A549 (cell line): ENCODE results near the gene PPM1H. TPM values are rescaled to one million over a fixed set of nuclear protein-coding genes. Genes with fewer than 3 reads are reported as not detected.

Experiments used
- ATAC-seq, 2 experiments: fragments of 200-7000 bp in 1 of 2; fragments of >200 bp in 1 of 2; cut with Nextera tagmentation in 1 of 2; cut with Tn5 transposase in 1 of 2; 3 replicates each; pipeline versions ENCODE4 v1.8.0 to v1.9.1; 2018 to 2020; ENCODE audit warnings: mild to moderate bottlenecking in 1 of 2, moderate library complexity in 1 of 2
- CTCF ChIA-PET: fragments of 300-600 bp; sonication (Branson Sonifier 250); formaldehyde crosslinking; extraction: SDS; loops from one replicate; lab custom pipeline; 2021; ENCODE audit warnings: antibody characterized with exemption, inconsistent platforms; lab: Yijun Ruan, JAX
- POLR2A ChIA-PET: fragments of 350-600 bp; formaldehyde crosslinking; extraction: SDS; loops from one replicate; lab custom pipeline; 2021; ENCODE audit warnings: antibody characterized with exemption, inconsistent platforms; lab: Yijun Ruan, JAX
- DNase-seq, 2 experiments: peaks; one replicate each; pipeline versions ENCODE4 v3.0.0 to v3.0.0-alpha.2; 2011 to 2016; ENCODE audit warnings: low read depth in 1 of 2, low spot score in 1 of 2
- FAIRE-seq: peaks from 2 replicates; lab custom pipeline; 2011; peaks lifted over from hg19 to GRCh38; lab: Jason Lieb, UNC
- H3K27ac ChIP-seq, 2 experiments: fragments of >200 bp; sonication (Bioruptor Twin); formaldehyde crosslinking; 3 replicates each; pipeline ENCODE4 v1.5.1; 2016 to 2017
- H3K4me1 ChIP-seq: fragments of >200 bp; sonication (Bioruptor Twin); formaldehyde crosslinking; 3 replicates; pipeline ENCODE4 v1.6.1; 2016
- H3K4me2 ChIP-seq: fragments of >200 bp; sonication (Bioruptor Twin); formaldehyde crosslinking; 3 replicates; pipeline ENCODE4 v1.6.1; 2016
- H3K4me3 ChIP-seq: fragments of >200 bp; sonication (Bioruptor Twin); formaldehyde crosslinking; 3 replicates; pipeline ENCODE4 v1.5.1; 2016
- H3K9me3 ChIP-seq: fragments of >200 bp; sonication (Bioruptor Twin); formaldehyde crosslinking; 3 replicates; pipeline ENCODE4 v1.6.1; 2016
- CEBPB ChIP-seq, 2 experiments: fragments of >200 bp in 1 of 2; sonication (Bioruptor Twin) in 1 of 2; formaldehyde crosslinking in 1 of 2; IDR thresholded peaks; 2 replicates each; pipeline ENCODE4 v1.6.1; 2012 to 2016
- CHD4 ChIP-seq: fragments of 200-600 bp; sonication (generic); IDR thresholded peaks from 2 replicates; pipeline ENCODE4 v1.6.1; 2016; ENCODE audit warnings: antibody characterized with exemption, mild to moderate bottlenecking, borderline replicate concordance
- FOSL2 ChIP-seq, 2 experiments: fragments of 450-650 bp in 1 of 2; fragments of >200 bp in 1 of 2; sonication (Bioruptor Twin) in 1 of 2; formaldehyde crosslinking; IDR thresholded peaks; 2 replicates each; pipeline versions ENCODE4 v1.5.0 to v1.6.1; 2016 to 2020; ENCODE audit warnings: mild to moderate bottlenecking in 1 of 2, moderate library complexity in 1 of 2
- FOXS1 ChIP-seq: fragments of 250-450 bp; sonication (Bioruptor Pico); IDR thresholded peaks from 2 replicates; pipeline ENCODE4 v1.5.0; 2020; ENCODE audit warnings: mild to moderate bottlenecking, moderate library complexity
- HEYL ChIP-seq: fragments of 250-450 bp; sonication (Bioruptor Pico); IDR thresholded peaks from 2 replicates; pipeline ENCODE4 v1.8.0; 2021; ENCODE audit warnings: mild to moderate bottlenecking, moderate library complexity
- HOXB13 ChIP-seq: fragments of 250-450 bp; sonication (Bioruptor Pico); IDR thresholded peaks from 2 replicates; pipeline ENCODE4 v1.5.0; 2020; ENCODE audit warnings: low read depth, mild to moderate bottlenecking, moderate library complexity
- HOXB5 ChIP-seq: fragments of 250-450 bp; sonication (Bioruptor Pico); IDR thresholded peaks from 2 replicates; pipeline ENCODE4 v1.5.0; 2020; ENCODE audit warnings: mild to moderate bottlenecking, moderate library complexity
- MAFK ChIP-seq: fragments of 450-650 bp; IDR thresholded peaks from 2 replicates; pipeline ENCODE4 v1.6.1; 2014; ENCODE audit not compliant: partially characterized antibody
- NFE2L2 ChIP-seq: fragments of 150-350 bp; conservative IDR thresholded peaks from 2 replicates; pipeline ENCODE4 v1.6.1; 2014; ENCODE audit warnings: low read length
- PHF8 ChIP-seq: fragments of 200-600 bp; sonication (generic); IDR thresholded peaks from 2 replicates; pipeline ENCODE4 v1.6.1; 2016; ENCODE audit warnings: low read depth, mild to moderate bottlenecking, antibody characterized with exemption, moderate library complexity, borderline replicate concordance
- RARB ChIP-seq: fragments of 250-450 bp; sonication (Bioruptor Pico); IDR thresholded peaks from 2 replicates; pipeline ENCODE4 v1.8.0; 2021; ENCODE audit warnings: mild to moderate bottlenecking, moderate library complexity
- RNF2 ChIP-seq: fragments of 200-600 bp; sonication (generic); IDR thresholded peaks from 2 replicates; pipeline ENCODE4 v1.6.1; 2016; ENCODE audit warnings: low read depth, mild to moderate bottlenecking, antibody characterized with exemption, moderate library complexity, borderline replicate concordance
- SREBF2 ChIP-seq: fragments of 450-650 bp; IDR thresholded peaks from 2 replicates; pipeline ENCODE4 v1.6.1; 2014; ENCODE audit warnings: mild to moderate bottlenecking, moderate library complexity
- TFCP2L1 ChIP-seq: fragments of 250-450 bp; sonication (Bioruptor Pico); IDR thresholded peaks from 2 replicates; pipeline ENCODE4 v1.5.0; 2021; ENCODE audit warnings: mild to moderate bottlenecking
- ZSCAN20 ChIP-seq: fragments of 250-450 bp; sonication (Bioruptor Pico); IDR thresholded peaks from 2 replicates; pipeline ENCODE4 v1.8.0; 2022; ENCODE audit warnings: mild to moderate bottlenecking, moderate library complexity
- WGBS: methylation state at CpG from one replicate; pipeline ENCODE4 v1.1.6; 2017; ENCODE audit errors: missing lambda C conversion rate; 5-methylcytosine and 5-hydroxymethylcytosine counted together
- polyA plus RNA-seq, 4 experiments: library from polyadenylated mRNA; depleted of rRNA in 3 of 4; stranded (reverse); fragments of >200 nt; fragmentation: RNase III in 1 of 4; extraction: RNeasy Plus Mini Kit Qiagen cat#74134 plus additional on column Dnase treatment in 1 of 4; gene quantifications; 2 replicates in 3 of 4; 3 replicates in 1 of 4; pipeline ENCODE4 v1.2.3, GENCODE V29; 2011 to 2017
- TF ChIP-seq, protein P1 (sequence below): fragments of 450-650 bp; IDR thresholded peaks from 2 replicates; pipeline ENCODE4 v1.6.1; 2014; ENCODE audit warnings: antibody characterized with exemption
- TF ChIP-seq, protein P2 (sequence below): fragments of 200-600 bp; sonication (generic); IDR thresholded peaks from 2 replicates; pipeline ENCODE4 v1.6.1; 2016; ENCODE audit warnings: antibody characterized with exemption, mild to moderate bottlenecking, moderate library complexity
- TF ChIP-seq, protein P3 (sequence below): fragments of 250-450 bp; sonication (Bioruptor Pico); IDR thresholded peaks from 2 replicates; pipeline ENCODE4 v1.5.0; 2020; ENCODE audit warnings: low read depth, mild to moderate bottlenecking, moderate library complexity
- TF ChIP-seq, protein P4 (sequence below): IDR thresholded peaks from 2 replicates; pipeline ENCODE4 v1.6.1; 2012

PPM1H gene
- polyA plus RNA-seq, 2 of the 4 experiments (the other 2 are of a cell fraction), result 7.8 TPM

DNA sequence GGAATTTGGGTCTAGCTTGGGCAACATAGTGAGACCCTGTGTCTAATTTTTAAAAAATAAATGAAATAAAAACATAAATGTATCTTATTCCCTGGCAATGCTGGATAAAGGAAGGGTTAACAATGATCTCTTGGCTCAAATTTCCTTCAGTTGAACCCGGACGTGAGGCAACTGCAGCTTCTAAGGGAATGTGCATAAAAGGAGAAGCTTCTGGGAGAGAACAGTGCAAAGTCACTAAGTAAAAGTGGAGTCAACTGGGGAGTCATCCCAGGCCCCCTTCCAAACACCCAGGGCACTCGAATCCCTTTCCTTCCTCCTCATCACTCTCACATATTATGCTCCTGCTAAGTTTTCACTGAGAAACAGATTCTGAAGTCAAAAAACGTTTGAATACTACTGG is 147.3 kb downstream of the PPM1H start:
- ATAC-seq (no peak), DNase-seq (peak in 1 of 2 experiments; percentile 44), FAIRE-seq (no peak)
- Histone ChIP-seq H3K27ac (peak overlapping the region; percentile 91 to 94), H3K4me3 (no peak overlapping the region), H3K4me2 (peak overlapping the region; percentile 62), H3K4me1 (peaks cover 70% of the 10 kb centered on the region), H3K9me3 (no peaks in the 10 kb centered on the region)
- ChIA-PET POLR2A (interaction anchor here (1.4 to 2.6 kb wide), 3 partner anchors 56 to 184 kb away, joined by 4 to 34 read pairs (median 6); no protein-coding TSS in a partner anchor), CTCF (interaction anchor here (1.2 to 2.1 kb wide), 3 partner anchors 206 to 349 kb away, joined by 6 read pairs; no protein-coding TSS in a partner anchor)
- 13% methylated on average over 4 of the region's 4 CpGs for WGBS
- 0 out of 2 replicates have a peak, but pooled peaks have one; percentile 0 for TF ChIP-seq TFCP2L1 (CRISPR knock-in tag)
- TF ChIP-seq, protein P1, sequence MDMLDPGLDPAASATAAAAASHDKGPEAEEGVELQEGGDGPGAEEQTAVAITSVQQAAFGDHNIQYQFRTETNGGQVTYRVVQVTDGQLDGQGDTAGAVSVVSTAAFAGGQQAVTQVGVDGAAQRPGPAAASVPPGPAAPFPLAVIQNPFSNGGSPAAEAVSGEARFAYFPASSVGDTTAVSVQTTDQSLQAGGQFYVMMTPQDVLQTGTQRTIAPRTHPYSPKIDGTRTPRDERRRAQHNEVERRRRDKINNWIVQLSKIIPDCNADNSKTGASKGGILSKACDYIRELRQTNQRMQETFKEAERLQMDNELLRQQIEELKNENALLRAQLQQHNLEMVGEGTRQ, result no peak

DNA sequence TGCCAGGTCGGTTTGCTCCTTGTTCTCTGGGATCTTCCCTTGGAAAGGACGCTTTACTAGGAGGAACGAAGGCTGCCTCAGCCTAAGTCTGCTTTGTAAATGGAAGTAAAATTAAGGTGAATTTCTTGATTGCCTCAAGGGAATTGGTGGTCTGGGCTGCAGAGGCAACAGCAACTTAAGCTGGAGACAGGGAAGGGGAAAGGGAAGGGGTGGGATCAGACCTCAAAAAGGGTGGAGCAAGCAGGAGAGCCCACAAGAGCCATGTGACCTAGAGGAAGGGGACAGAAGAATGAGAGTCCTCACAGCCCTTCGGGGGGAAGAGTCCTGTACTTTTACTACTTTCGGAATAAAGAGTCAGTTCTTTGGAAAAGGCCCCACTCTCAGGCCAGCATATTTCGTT is 147.9 kb downstream of the PPM1H start:
- Histone ChIP-seq H3K9me3 (no peaks in the 10 kb centered on the region), H3K4me3 (no peak overlapping the region), H3K4me1 (peaks cover 70% of the 10 kb centered on the region), H3K27ac (peak overlapping the region; percentile 91 to 94), H3K4me2 (peak overlapping the region; percentile 62)
- CTCF ChIA-PET, result interaction anchor here (1.2 to 2.1 kb wide), 3 partner anchors 181 to 349 kb away, joined by 5 to 6 read pairs (median 6); no protein-coding TSS in a partner anchor
- FAIRE-seq (no peak), ATAC-seq (0 out of 6 replicates have a peak, but pooled peaks of 1 of the 2 experiments have one; percentile 6), DNase-seq (peak in 1 of 2 experiments; percentile 40)
- POLR2A ChIA-PET, result interaction anchor here (1.4 to 2.7 kb wide), 4 partner anchors 56 to 184 kb away, joined by 6 to 34 read pairs (median 20); no protein-coding TSS in a partner anchor
- TF ChIP-seq, protein P2, sequence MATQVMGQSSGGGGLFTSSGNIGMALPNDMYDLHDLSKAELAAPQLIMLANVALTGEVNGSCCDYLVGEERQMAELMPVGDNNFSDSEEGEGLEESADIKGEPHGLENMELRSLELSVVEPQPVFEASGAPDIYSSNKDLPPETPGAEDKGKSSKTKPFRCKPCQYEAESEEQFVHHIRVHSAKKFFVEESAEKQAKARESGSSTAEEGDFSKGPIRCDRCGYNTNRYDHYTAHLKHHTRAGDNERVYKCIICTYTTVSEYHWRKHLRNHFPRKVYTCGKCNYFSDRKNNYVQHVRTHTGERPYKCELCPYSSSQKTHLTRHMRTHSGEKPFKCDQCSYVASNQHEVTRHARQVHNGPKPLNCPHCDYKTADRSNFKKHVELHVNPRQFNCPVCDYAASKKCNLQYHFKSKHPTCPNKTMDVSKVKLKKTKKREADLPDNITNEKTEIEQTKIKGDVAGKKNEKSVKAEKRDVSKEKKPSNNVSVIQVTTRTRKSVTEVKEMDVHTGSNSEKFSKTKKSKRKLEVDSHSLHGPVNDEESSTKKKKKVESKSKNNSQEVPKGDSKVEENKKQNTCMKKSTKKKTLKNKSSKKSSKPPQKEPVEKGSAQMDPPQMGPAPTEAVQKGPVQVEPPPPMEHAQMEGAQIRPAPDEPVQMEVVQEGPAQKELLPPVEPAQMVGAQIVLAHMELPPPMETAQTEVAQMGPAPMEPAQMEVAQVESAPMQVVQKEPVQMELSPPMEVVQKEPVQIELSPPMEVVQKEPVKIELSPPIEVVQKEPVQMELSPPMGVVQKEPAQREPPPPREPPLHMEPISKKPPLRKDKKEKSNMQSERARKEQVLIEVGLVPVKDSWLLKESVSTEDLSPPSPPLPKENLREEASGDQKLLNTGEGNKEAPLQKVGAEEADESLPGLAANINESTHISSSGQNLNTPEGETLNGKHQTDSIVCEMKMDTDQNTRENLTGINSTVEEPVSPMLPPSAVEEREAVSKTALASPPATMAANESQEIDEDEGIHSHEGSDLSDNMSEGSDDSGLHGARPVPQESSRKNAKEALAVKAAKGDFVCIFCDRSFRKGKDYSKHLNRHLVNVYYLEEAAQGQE, result no peak
- TF ChIP-seq PHF8 (no peak), HOXB13 (no peak), FOSL2 (IDR thresholded peaks at IDR 0.05) (no peak), FOSL2 (CRISPR knock-in tag; IDR thresholded peaks at IDR 0.05) (no peak), CHD4 (no peak)
- TF ChIP-seq, protein P1, result peak; percentile 31; the same call in 1 of the 2 replicates
- 75% methylated on average over 6 of the region's 6 CpGs for whole genome bisulfite sequencing

DNA sequence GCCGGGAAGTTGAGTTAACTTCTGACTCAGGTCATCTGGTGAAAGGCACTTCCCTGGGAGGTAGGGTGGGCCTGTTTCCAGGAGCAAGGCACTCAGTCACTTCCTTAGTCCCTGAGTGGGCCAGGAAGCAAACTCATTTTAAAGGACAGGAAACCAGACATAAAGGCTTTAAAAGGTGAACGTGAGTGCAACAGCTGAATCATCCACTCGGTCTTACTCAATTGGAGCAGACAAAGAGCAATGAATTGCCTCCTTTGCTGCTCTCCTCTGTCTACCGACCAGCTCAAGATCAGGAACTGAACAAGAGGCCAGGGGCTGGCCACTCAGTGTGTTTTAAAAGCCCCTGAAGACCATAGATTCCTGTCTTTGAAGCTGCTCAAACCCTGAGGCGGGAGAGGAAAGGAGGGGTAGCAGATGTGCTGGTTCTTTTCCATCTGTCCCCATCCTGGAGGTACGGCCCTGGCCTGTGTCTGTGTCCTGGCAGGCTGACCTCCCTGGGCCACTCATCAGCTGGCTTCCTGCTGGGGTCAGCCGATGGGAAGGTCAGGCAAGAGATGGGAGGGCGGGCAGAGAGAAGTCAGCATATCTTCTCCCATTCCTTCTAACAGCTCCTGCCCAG is 148.9 kb downstream of the PPM1H start:
- peak; percentile 94 for FAIRE-seq
- DNase-seq, result peak; percentile 82 to 99
- peak overlapping the region; percentile 62 for H3K4me2 ChIP-seq
- no peaks in the 10 kb centered on the region for H3K9me3 ChIP-seq
- ChIA-PET POLR2A (interaction anchor here (0.5 to 2.7 kb wide), 15 partner anchors 9 to 1246 kb away, joined by 3 to 34 read pairs (median 4); partner anchors contain the start of genes MON2 and PPM1H), CTCF (interaction anchor here (0.6 to 2.1 kb wide), 8 partner anchors 9 to 205 kb away, joined by 3 to 9 read pairs (median 4); no protein-coding TSS in a partner anchor)
- ATAC-seq, result peak; percentile 93
- H3K27ac ChIP-seq, result peak overlapping the region; percentile 91 to 94
- 7% methylated on average over 8 of the region's 8 CpGs for WGBS
- H3K4me3 ChIP-seq, result no peak overlapping the region
- peaks cover 64% of the 10 kb centered on the region for H3K4me1 ChIP-seq
- TF ChIP-seq FOXS1 (CRISPR knock-in tag), result no peak
- TF ChIP-seq RARB (CRISPR knock-in tag), result peak; percentile 91
- TF ChIP-seq TFCP2L1 (CRISPR knock-in tag), result no peak
- TF ChIP-seq, protein P1, result no peak
- TF ChIP-seq CEBPB (IDR thresholded peaks at IDR 0.05), result peak; percentile 72 to 96
- TF ChIP-seq, protein P3, sequence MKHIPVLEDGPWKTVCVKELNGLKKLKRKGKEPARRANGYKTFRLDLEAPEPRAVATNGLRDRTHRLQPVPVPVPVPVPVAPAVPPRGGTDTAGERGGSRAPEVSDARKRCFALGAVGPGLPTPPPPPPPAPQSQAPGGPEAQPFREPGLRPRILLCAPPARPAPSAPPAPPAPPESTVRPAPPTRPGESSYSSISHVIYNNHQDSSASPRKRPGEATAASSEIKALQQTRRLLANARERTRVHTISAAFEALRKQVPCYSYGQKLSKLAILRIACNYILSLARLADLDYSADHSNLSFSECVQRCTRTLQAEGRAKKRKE (CRISPR knock-in tag), result peak; percentile 68; the same call in 1 of the 2 replicates
- no peak for TF ChIP-seq SREBF2
- no peak for TF ChIP-seq HEYL (CRISPR knock-in tag)
- peak; percentile 67 for TF ChIP-seq MAFK
- 0 out of 2 replicates have a peak, but pooled peaks have one; percentile 25 for TF ChIP-seq NFE2L2
- TF ChIP-seq, protein P4, sequence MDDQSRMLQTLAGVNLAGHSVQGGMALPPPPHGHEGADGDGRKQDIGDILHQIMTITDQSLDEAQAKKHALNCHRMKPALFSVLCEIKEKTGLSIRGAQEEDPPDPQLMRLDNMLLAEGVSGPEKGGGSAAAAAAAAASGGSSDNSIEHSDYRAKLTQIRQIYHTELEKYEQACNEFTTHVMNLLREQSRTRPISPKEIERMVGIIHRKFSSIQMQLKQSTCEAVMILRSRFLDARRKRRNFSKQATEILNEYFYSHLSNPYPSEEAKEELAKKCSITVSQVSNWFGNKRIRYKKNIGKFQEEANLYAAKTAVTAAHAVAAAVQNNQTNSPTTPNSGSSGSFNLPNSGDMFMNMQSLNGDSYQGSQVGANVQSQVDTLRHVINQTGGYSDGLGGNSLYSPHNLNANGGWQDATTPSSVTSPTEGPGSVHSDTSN, result no peak; the same call in 1 of the 2 replicates
- peak; percentile 74; the same call in 1 of the 2 replicates for TF ChIP-seq HOXB5 (CRISPR knock-in tag)
- peak; percentile 15; the same call in 1 of the 2 replicates for TF ChIP-seq ZSCAN20
- no peak for TF ChIP-seq RNF2
